Globus pallidus (tissue), 1 donor: ENCODE data around the gene KRT72.

ENCODE experiments used
- DNase-seq: peaks from one replicate; pipeline ENCODE4 v3.0.0-alpha.2; 2015; ENCODE audit warnings: low spot score

Gene KRT72

DNA sequence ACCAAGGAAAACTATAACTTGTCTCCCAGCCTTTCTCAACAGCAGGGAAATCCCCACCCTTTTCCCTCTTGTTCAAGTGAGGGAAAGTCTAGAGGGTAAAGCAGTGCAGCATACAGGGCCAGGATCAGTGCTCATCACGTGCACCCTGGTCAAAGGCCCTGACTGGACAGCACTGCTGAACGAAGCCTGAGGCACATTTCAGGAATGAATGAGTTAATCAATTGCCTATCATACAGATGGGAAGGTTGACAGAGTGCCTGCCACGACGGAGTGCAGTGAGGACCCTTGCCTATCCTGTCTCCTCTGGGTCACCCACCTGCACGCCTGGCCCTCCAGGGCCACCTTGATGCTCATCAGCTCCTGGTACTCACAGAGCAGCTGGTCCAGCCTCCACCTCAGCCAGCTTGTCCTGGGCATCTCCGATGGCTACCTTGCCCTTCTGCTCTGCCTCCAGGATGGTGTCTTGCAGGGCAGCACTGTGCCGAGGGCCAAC, 28.8 kb upstream of the KRT72 start:
- no peak for DNase-seq

- DNase-seq = no peak
These were observed 28.2 kb upstream of the KRT72 start for GRCh38 chr12:52629281-52630007.

DNA sequence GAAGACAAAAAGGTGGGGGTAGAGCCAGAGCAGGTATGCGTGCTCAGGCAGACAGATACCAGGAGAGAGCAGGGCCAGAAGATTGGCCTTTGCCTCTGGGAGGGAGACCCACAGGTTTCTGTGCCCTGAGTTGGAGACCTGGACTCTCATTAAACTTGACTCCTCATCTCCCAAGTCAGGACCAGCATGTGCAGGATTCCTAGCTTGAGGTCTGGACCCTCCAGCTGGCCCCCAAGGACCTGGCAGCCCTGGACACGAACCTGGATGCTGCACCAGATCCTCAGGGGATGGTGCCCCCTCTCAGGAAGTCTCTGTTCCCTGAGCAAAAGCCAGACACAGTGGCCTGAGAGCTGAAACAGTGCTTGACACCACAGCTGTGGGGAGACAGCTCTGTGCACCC, 27.6 kb upstream of the KRT72 start:
- no peak for DNase-seq

DNA sequence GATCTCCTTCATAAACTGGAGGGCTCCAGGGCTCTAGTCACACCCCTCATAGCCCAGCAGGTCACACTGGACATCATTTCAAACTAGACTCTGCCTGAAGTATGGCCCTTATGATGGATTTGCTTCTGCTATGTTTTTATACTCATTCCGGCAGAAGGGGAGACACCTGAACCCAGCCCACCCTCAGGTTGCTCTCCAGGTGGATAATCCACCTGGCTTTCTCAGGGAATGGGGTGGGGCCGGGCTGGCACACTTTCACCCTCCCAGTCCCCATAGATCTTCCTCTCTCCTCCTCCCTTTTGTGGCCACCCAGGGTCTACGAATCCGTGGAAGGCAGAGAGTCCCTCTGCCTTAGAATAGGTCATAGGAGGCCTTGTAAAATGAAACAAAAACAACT, 26.8 kb upstream of the KRT72 start:
- no peak for DNase-seq

DNA sequence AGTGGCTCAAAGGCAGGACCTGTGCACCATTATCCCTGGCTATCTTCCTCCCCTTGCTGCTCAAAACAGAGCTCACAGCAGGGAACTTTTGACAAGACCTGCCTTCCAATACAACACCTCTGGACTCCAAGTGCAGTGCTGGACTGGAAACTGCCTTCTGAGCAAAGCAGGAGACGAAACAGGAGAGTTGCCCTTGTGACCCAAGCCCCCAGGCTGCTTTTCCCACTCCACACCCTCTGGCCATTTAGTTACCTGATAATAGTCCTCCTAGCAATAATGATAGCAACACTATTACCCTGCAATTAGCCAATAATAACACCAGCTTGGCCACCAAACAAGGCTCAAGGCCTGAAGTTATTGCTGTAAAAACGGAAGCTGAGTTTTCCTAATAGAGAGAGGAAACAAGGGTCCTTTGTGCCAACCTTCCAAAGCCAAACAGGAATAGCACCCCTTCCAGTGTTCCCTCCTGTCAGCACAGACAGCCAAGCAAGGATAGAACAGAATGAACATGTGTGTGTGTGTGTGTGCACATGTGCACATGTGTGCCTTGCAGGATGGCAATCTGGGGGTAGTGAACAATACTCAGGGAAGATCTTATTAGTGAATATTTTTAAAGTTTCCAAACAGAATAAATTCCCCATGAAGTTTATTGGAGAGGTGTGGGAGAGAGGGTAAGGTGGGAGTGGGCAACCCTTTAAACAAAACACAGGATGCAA, 26.3 kb upstream of the KRT72 start:
- no peak for DNase-seq

GRCh38 chr12:52622349-52622748, 21.1 kb upstream of the KRT72 start:
- no peak for DNase-seq

DNA sequence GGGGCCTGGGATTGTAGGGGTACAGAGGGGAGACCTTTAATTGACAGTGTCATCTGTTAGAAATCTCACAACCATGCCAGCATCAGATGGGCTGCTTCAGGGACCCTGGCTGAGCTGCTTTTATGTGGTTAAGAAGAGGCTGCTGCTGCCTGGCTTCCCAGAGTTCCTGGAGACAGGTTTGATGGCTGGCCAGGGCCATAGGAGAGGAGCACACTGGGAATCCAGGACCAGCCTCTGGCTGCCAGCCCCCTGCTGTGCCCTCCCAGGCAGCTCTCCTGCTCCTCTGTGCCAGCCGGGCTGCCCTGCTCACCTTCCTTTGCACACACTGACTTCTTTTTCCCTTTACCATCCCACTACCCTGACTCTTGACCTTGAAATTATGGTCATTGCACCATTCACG, 17.6 kb upstream of the KRT72 start:
- no peak for DNase-seq

- DNase-seq = no peak
These were observed 17.0 kb upstream of the KRT72 start, which contains the start of gene KRT73 for GRCh38 chr12:52618216-52618615. Gene KRT73 (minus strand): TSS chr12:52618559. CDS start chr12:52618524, 35 bp downstream.

DNA sequence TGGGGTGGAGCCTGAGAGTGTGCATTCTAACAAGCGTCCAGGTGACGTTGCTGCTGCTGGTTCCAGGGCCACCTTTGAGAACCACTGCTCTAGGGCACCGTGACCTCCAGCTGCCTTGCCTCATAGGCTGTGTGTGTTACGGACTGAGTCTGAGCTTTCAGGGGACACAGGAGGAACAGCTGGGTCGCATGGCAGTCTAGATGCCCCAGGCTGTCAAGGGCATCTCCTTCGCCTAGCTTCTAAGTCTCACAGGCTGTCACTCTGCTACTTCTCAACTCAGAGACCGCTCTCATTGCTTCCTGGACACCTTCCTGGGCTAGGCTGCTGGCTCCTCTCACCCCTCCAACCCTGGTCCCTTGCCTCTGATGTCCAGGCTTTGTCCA, 16.1 kb upstream of the KRT72 start:
- DNase-seq = no peak

- no peak for DNase-seq
These were observed 15.6 kb upstream of the KRT72 start for GRCh38 chr12:52616680-52617402.

DNA sequence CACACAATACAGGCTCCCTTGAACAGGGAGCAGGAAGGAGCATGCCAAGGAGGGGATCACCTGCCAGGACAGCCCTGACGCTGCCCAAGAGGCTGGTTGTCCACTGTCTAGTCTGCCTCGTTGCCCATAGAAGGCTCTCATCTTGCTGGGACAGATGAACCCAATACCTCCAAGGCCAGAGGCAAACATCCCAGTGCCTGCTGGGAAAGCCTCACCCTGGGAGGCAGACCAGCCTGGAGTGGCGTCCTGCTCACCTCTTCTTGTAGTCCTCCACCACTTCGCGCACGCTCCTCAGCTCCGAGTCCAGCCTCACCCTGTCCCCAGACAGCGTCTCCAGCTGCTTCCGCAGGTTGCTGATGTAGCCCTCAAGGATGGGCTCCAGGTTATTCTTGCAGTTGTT, 14.6 kb upstream of the KRT72 start:
- DNase-seq = no peak

GRCh38 chr12:52615208-52615868, 14.1 kb upstream of the KRT72 start:
- no peak for DNase-seq

DNA sequence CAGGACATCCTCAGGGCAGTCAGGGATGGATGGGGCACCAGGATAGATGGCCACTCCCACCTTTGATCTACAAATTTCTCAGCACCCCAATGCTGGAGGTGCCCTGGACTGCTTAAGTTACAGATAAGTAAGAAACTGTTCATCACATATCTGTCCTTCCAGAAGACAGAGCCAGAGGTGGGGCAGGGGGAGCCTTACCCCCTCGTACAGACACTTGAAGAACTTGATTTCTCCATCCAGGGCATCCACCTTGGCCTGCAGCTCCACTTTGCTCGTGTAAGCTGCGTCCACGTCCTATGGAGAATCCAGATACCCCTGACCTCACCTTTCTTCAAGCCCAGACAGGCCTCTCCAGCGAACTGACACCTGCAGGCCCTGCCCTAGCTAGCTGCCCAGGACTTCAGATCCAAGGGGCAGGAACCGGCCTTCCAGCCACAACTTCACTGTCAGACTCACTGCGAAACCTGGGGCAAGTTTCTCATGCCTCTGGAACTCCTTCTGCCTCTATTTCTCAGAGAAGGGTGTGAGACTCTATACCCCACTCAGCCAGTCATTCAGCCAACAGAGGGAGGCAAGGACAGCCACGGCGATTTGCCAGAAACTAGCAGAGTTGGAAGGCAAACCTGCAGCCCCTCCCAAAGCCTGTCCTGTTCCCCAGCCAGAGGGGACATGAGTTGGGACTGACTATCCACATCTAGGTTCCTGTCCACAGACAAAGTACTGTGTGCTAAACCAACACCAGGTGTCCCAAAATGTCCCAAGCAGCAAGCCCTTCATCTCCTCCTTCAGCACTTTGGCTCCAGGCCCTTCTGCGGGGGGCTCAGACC, 13.3 kb upstream of the KRT72 start:
- no peak for DNase-seq

DNA sequence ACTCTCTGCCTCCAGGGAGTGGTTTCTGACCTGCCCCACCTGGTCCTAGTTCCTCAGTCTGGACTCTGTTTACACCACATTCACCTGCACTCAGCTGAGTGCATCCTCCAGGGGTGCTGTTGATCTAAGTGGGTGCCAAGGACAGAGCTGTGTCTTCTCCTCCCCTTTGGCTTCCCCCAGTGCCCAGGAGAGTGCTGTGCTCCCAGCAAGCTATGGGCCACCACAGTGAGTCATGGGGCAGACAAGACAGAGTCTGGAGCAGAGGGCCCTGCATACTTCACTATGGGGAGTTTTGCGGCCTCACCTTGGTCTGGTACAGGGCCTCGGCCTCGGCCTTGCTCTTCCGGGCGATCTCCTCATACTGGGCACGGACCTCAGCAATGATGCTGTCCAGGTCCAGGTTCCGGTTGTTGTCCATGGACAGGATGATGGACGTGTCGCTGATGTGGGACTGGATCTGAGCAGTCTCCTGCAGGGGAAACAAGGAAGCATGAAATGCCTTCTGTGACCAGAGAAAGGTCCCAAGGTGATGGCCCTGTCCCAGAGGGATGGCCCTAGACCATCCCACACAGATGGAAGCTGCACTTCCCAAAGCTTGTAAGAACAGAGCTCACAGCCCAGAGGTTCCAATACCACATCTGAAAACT, 12.2 kb upstream of the KRT72 start:
- no peak for DNase-seq

DNA sequence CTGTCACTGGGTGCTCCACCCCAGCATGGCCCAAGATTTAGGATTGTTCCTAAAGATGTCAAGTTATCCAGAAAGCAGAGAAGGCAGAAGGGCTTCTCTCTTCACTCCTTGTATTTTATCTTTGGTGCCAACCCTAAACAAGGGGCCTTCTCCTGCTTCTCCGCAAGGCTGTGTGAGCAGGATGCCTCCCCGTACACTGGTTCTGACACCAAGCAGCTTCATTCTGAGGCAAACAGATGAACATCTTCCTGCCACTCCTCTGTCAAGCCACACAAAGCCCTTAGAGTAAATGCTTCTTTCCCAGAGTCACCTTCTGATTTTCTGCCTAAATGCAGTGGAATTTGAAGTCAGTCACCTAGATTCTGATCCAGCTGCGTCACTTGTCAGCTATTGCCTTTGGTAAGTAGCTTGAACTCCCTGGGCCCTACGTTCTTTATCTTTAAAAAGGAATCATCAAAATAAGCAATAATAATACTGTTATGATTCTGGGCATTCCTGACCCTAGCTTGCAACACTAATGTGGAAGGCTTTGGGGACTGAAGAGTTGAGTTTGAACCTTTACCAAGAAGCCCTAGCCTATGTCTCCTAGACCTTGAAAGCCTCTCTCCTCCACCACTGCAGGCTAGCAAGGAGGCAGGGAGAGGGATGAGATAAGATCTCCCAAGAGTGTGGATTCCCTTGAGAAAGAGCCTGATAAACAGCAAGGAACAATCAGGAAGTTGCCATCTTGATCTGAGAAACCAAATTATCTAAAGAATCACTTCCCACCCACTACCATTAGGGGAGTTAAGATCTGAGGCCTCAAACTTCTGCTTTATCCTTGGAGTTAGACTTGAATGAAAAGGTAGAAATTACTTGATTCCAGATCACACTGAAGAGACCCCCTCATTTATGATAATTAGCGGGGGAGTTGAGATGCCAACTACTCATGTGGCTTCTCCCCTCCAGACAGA, 11.4 kb upstream of the KRT72 start:
- no peak for DNase-seq

DNA sequence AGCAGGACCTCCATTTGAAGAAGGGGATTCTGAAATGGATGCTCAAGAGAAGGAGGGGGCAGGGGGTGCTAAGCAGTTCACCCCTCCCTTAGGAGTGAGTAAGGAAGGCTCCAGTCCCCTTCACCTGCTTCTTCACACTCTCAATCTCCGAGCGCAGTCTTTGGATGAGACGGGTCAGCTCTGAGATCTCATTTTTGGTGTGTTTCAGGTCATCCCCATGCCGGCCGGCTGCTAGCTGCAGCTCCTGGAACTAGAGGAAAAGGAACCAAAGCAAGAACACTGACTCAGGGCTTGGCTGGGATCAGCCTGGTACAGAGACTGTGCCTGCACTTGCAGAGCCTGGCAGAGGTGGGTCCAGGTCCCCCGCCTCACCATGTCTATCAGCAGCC, 9.8 kb upstream of the KRT72 start:
- no peak for DNase-seq

- no peak for DNase-seq
These were observed 7.8 kb upstream of the KRT72 start for GRCh38 chr12:52608826-52609630.

DNA sequence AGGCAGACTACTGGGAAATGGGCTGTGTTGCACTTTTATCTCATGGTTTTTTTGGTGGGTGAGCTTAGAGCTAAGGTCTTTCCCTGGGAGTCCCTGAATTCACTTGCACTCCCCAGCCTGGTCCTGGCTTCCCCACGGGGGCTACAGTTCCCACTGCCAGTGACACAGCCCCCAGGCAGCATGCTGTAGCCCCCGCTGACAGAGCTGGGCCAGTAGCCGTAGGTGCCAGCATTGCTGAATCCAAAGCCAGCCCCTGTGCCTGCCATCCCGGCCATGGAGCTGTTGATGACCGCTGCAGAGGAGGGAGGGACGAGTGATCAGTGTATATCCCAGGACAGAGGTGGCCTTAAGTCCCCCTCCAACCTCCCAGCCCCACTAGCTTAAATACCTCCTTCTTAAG, 6.9 kb upstream of the KRT72 start:
- no peak for DNase-seq

GRCh38 chr12:52607314-52607713, 6.1 kb upstream of the KRT72 start:
- DNase-seq = no peak
